GM21723 (cell line): ENCODE results near the gene RNF144A.
A peak's percentile ranks its signal among the peaks of the same experiment; 100 is the strongest.

Experiments used
- ATAC-seq: cut with Tn5 transposase; IDR thresholded peaks from one replicate; pipeline ENCODE4 v1.9.1; 2021; ENCODE audit warnings: mild to moderate bottlenecking, moderate library complexity; ENCODE audit not compliant: unreplicated experiment

RNF144A gene

DNA sequence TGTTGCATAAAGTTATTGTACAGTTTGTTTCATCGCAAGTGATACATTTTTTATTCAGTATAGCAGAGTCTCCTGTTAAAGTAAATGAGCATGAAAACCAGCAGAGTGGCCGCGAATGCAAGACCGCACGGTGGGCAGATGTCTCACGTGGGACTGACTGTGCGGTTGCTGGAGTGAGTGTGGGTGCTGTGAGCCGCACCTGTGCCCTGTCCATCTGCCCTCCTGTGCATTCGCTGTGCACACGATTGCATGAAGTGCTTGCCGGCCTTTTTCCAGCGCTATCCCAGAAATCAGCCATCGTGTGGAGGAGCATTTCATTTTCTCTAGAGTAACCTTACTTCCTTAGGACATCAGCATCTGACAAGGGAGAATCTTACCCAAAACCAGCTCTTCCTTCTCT, 118.7 kb downstream of the RNF144A start:
- ATAC-seq, result no peak

DNA sequence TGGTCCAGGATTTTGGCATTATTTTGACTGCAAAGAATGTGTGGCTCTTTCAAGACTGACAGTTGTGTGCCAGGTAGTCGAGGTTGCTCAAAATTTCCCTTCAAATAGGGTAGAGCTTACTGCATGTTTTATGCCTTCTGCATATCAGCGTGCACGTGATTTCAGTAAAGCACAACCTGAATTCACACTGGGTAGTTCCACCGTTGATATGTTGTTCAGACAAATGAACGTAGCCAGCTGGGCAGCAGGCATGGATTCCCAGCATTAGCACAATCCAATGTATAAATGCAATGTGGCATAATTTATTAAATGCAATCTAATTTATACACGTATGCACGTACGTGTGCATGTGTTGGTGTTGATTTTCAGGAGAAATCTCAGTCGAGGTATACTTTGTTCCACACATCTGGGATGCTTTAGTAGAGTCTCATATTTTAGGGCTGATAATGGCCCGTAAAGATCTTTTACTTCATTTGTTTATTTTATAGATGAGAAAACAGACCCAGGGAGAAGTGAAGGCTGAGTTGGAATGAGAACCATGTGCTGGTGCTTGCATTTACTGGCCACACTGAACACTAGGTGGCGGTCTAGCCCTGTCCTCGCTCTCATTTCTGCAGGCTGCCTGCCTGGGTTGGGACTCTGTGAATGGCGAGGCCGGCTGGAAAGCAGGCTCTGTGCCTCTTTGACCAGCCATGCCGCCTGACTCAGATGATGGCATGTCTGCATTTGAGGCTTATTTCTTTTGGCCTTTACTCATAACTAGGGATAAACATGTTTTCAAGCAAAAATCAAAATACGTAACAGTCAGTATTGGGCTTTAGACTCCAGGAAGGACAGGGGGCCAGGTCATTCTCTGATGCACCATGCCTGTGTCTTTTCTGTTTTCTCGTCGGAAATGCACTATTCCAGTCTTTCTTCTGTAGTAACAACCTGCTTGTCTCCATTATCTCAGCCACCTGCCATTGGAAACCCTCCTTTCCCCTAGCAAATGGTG, 120.4 kb downstream of the RNF144A start:
- peak; percentile 92 for ATAC-seq

- ATAC-seq, result no peak
Observed at GRCh38 chr2:7040547-7040946, 123.3 kb downstream of the RNF144A start.

- ATAC-seq, result no peak
Observed at GRCh38 chr2:7041421-7041820, 124.2 kb downstream of the RNF144A start.

DNA sequence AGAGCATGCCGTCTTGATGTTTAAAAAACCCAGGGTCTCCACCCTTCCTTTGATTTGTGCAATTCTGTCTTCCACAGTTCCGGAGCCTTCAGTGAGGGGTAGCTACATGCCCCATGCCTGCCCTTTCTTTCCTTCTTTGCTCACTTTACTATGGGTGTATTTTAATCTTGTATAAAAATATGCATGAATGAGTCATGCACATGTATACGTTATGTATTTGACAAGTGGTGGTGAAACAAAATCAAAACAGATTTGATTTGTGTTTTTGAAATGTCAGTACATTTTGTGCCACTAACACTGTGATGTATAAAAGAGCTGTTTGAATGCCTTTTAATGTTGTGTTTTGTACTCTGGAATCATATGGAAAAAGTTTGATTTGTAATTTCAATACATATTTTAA, 126.5 kb downstream of the RNF144A start:
- no peak for ATAC-seq

- peak; percentile 79 for ATAC-seq
Observed at GRCh38 chr2:7044253-7045250, 127.3 kb downstream of the RNF144A start.

DNA sequence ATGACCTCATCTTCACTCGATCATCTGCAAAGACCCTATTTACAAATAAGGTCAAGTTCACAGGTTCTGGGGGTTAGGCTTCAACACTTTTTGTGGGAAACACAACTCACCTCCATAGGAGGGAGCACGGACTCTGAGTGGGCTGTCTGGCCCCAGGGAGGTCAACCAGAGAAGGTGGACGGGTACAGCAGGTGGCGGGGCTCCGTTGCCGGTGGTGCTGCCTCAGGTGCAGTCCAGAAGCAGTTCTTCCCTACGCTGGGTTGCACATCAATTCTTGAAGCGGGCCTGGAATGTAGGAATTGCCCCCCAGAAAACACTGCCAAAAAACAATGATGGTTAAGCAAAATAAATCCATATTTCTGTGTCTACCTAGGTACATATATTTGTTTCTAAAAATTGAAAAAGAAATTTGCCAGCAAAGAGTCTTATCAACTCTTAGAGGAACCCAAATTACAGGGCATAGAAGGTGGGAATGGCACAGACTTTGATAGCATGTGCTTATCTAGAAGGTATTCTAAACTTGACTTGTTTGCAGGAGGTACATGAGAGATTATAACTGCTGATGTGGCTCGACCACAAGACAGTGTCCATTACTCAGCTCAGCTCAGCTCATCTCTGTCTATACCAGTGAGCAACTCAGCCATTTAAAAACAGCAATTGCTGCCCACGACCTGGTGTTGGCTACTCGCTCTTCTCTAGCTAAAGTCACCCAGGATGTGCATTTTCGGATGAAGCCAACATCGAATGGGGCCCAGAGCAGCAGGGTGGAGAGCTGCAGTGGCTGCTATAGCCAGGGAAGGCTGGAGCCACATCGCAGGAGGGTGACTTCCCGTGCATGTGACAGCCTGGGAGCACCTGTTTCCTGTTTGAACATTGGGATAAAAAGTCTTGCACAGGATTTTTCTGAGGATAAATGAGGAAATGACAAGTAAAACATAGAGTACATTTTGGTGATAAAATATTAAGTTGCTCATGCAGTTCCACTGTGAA, 128.7 kb downstream of the RNF144A start:
- ATAC-seq, result no peak

GRCh38 chr2:7047661-7048060, 130.4 kb downstream of the RNF144A start:
- no peak for ATAC-seq

- no peak for ATAC-seq
Observed at GRCh38 chr2:7048762-7049294, 131.6 kb downstream of the RNF144A start.

DNA sequence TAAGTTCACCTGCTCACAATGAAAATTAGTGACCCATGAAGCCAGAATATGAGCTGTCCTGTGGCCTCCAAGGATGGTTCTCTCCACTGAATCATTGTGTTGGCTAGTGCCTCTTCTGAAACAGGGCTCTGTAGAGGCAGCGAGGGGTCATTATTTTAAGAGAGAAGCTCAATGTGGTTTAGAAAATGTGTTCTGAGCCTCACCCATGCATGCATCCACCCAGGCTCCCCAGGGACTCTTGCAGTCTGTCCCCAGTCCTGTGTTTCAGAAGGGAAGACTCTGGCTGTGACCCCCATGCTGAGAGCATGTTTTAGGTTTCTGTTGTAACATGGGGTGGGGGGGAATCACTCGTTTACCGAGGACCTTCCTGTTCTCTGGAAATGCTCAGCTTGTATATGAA, 135.2 kb downstream of the RNF144A start:
- peak; percentile 74 for ATAC-seq

- no peak for ATAC-seq
Observed at GRCh38 chr2:7053650-7054265, 136.5 kb downstream of the RNF144A start.

DNA sequence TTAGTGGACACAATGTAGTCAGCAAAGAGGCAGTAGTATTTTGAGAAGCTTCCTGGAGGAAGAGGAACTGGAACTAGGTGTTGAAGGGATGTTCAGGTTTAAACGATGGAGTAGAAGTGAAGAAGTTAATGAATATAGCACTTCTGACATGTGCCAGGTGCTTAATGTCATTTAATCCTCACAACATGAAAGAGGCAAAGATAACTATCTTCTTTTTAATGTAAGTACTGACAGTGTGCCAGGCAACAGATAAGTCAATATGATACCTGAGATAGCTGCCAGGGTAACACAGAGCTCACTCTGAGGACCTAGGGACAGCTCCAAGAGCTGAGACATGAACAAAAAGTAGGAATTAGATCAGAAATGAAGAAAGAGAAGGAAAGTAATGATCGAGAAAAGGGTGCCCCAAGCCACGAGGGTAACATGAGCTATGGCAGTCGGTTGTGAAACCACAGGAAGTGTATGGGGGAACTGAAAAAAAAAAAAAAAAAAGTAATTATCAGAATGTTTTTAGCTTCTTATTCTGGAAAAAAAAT, 140.7 kb downstream of the RNF144A start:
- peak; percentile 69 for ATAC-seq

- no peak for ATAC-seq
Observed at GRCh38 chr2:7060156-7060555, 142.9 kb downstream of the RNF144A start.

DNA sequence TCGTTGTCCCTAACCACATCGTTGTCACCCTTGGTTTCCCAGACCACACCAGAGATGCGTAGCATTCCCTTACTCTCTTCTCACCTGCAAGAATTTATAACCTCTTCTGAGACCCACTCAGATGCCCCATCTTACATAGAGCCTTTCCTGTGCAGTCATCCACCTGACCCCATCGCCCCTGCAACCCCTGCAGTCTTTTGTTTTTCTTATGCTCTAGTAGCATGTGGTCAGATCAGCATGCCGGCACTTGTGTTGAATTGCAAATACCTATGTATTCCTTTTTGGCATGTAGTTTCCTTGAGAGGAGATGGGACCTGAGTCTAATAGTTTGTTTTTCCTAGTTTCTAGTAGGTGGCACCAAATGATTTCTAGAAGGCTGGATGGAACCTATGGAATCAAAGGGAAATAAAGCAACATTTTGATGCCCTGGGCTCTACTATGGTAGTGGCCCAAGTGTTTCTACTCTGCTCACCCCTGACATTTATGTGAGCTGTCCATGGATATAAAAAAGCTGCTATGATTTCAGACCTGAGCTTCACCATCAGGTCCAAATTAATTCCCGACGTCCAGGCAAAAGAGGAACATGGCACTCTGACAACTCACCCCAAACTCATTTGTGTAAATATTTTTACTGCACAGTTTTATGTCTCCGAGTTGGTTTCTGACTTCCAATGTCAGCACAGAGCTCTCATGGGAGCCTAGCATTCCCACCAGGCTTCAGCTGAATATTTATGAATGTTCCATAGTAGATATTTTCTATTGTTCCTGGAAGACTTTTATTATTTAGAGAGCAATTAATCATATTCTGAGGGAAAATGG, 143.6 kb downstream of the RNF144A start:
- ATAC-seq, result no peak

GRCh38 chr2:7061450-7061789, 144.2 kb downstream of the RNF144A start:
- no peak for ATAC-seq

DNA sequence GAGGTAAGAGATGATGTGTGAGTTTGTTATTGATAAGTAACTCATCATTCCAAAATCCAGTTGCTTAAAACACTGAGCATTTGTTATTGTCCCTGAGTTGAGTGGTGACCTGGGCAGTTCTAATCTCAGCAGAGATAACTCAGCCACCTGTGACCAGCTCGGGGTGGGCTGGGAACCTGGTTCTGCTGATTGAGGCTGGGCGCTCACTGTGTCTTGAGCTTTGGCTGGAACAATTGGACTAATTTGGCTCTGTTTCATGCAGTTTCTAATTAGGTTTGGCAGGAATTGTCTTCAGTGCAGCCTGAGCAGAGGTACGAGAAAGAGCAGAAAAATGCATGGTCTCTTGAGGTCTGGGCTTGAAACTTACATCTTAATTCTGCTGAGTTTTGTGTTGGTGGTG, 144.7 kb downstream of the RNF144A start:
- no peak for ATAC-seq

DNA sequence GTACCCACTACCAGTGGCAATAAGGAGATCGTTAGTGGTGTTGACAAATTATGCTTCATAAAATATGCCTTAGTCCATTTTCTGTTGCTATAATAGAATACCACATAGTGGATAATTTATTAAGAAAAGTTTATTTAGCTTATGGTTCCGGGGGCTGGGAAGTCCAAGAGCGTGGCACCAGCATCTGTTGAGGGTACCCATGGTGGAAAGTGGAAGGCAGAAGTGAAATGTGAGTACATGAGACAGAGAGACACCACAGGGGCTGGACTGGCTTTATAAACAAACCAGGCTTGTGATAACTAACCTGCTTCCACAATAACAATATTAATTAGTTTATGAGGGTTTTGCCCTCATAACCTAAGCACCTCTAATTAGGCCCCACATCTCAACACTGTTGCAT, 146.6 kb downstream of the RNF144A start:
- ATAC-seq, result no peak

DNA sequence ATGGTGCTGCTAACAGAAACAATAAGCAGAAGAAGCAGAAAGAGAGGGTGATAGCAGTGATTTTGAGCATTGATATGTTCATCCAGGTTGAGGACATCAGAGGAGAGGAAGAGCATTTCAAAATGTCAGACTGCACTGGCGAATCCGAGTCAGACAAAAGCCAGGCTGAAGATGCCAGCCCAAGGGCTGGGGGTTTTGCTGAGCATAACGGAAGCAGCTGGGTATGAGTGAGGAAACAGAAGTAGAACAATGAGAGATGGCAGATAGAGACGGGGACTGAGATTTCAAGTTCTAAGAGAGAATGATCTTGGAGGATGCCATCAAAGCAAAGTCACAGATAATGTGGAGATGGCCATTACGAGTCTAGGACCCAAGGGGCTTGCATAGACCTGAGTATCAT, 151.2 kb downstream of the RNF144A start:
- ATAC-seq, result no peak

- ATAC-seq, result no peak
Observed at GRCh38 chr2:7070483-7070882, 153.3 kb downstream of the RNF144A start.
